AG09319 (cell line): Measurements from ENCODE around the gene MRS2.

Source experiments
- DNase-seq: peaks from one replicate; pipeline ENCODE4 v3.0.0-alpha.2; 2010; ENCODE audit warnings: low read depth; ENCODE audit errors: extremely low read depth
- TF ChIP-seq, protein P1 (sequence below): IDR thresholded peaks from 2 replicates; pipeline ENCODE4 v1.5.1; 2011; ENCODE audit warnings: low read depth, mild to moderate bottlenecking, inconsistent platforms, low read length, moderate library complexity

Gene MRS2

DNA sequence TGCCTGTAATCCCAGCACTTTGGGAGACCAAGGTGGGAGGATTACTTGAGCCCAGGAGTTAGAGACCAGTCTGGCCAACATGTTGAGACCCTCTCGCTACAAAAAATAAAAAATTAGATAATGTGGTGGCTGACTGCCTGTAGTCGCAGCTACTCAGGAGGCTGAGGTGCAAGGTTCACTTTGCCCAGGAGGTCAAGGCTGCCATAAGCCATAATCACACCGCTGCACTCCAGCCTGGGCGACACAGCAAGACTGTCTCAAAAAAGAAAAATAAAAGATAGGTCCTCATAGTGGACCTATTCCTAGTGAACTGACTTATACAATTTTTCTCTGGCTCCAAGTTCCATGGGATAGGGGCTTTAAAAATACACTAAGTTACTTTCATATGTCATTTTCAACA is 41.9 kb downstream of the MRS2 start:
- TF ChIP-seq, protein P1, sequence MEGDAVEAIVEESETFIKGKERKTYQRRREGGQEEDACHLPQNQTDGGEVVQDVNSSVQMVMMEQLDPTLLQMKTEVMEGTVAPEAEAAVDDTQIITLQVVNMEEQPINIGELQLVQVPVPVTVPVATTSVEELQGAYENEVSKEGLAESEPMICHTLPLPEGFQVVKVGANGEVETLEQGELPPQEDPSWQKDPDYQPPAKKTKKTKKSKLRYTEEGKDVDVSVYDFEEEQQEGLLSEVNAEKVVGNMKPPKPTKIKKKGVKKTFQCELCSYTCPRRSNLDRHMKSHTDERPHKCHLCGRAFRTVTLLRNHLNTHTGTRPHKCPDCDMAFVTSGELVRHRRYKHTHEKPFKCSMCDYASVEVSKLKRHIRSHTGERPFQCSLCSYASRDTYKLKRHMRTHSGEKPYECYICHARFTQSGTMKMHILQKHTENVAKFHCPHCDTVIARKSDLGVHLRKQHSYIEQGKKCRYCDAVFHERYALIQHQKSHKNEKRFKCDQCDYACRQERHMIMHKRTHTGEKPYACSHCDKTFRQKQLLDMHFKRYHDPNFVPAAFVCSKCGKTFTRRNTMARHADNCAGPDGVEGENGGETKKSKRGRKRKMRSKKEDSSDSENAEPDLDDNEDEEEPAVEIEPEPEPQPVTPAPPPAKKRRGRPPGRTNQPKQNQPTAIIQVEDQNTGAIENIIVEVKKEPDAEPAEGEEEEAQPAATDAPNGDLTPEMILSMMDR, result no peak
- no peak for DNase-seq

DNA sequence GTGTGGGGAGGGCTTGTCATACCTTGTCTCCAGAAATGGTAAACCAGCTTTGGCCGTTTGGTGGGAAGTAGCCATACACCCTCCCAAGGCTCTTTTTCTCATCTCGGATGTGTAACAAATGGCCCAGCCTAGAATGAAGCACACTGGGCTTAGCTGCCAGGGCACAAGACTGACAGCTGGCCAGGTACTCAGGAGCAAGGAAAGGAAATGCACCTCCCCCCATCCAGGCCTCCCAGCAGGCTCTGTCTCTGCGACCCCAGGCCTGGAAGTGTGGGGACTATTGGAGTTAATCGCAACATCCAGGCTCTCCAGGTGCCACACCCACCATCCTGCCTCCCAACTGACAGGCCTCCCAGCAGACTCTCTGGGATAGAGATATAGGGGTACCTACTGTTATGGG is 43.0 kb downstream of the MRS2 start:
- no peak for DNase-seq
- TF ChIP-seq, protein P1, result no peak

DNA sequence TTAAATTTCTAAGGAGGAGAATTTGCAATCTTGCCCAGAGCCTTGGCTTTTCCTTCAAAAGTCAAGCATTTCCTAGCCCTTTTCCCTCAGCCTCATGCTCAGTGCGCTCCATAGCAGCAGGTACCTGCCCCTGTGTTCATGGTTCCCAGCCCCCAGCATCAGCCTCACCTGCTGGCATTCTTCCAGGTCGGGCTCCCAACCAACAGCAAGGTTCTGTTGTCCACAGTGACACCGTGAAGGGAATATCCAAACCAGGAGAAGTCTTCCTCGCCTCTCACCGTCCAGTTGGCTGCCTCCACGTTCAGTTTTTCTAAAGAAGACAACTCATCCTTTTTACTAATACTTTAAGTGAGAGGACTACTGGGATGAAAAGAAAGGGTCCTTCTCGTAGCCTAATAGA is 43.9 kb downstream of the MRS2 start:
- TF ChIP-seq, protein P1, result no peak
- no peak for DNase-seq

DNA sequence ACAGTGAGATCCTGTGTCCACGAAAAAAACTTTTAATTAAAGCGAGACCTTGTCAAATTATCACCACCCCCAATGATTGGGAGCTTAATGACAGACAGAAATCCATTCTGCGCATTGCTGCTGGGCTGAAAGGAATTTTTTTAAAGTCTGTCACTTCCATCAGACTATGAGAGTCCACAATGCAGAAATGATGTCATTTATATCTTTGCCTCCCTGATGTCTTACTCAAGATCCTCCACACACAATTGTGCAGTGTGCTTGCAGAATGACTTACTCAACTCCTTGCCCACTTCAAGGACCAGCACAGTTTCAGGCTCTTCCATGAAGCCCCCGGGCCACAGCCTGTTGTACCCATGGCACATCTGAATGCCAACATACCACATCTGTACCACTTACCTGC is 45.7 kb downstream of the MRS2 start:
- DNase-seq, result no peak
- TF ChIP-seq, protein P1, result no peak

DNA sequence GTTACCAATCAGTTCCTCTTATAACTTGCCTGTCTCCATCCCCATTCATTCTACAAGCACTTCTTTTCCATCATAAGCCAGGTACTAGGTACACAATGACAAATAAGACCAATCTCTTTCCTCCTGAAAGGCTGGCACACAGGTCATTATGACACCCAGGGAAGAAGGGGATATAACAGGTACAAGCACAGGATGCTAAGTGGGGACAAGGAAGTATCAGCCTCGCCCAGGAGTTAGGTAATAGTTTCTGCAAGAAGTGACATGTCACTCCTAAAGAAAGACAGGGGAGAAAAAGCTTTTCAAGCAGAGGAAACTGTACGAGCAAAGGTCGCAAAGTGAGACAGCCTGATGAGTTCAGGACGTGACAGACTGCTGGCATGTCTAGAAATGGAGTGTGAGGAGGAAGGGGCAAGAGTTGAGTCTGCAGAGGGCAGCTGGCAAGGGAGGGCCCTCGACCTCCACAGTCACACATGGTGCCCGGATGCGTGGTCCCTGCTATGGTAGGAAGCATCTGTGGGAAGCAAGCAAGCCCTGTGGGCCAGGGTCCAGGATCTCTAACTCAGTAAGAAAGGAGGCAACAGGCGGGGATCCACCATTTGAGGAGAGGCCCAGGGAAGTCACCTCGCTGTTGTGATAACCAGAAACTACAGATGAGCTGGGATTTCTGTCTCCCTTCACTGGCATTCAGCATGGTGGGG is 46.2 kb downstream of the MRS2 start:
- DNase-seq, result no peak
- TF ChIP-seq, protein P1, result no peak

DNA sequence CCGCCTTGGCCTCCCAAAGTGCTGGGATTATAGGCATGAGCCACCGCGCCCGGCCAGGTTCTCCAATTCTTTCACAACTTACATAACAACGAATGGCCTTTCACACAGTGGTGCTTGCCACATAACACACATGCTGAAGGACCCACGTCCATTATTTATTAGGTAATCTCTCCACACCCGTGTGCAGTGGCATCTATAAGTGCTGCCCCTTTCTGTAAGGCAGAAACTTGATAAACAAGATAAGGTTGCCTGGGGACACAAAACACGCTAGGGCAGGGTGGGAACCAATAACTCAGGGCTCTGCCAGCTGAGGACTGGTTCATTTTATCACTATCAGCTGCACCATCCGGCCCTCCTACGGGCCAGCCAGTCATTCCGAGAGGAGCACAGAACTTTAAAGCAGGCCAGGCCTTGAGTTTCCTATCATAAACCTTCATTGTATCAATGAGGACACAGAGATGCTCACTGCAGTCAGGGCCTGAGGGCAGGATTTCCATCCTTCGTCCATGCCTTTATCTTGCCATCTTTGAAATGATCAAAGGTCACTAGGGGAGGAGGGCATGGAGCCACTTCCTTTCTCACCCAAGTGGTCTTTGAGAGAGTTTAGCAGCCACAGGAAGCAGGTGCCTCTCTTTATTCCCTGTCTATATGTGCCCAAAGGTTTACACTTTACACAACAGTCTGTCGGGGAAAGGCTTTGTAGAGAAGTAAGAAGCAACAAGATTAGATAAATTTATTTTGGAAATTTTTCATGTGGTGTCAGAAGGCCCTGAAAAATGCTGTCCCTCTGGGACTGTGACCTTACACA is 49.0 kb downstream of the MRS2 start:
- DNase-seq, result no peak

DNA sequence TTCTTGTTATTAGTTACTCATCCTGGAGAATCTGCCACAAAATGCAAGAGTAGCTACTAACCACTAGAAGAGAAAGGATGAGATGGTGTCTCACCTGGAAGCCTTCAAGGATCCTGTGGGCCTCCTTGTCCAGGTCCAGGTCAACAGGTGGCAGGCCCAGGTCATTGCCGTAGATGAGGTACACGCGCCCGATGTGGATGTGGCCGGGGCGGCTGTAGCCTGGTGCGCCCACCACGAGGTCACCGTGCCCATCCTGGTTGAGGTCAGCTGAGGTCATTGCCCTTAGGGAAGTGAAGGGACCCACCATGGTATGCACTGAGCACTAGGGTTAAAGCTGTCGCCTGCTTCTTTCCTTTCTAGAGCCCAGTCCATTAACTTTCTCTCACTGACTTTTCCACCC is 51.2 kb downstream of the MRS2 start:
- TF ChIP-seq, protein P1, result no peak
- DNase-seq, result no peak

More for the DNA sequence above, 49.0 kb downstream of the MRS2 start:
- TF ChIP-seq, protein P1, result no peak
